GM12891 (cell line): ENCODE data around the gene TTC1.

ENCODE experiments used
- POLR2A ChIP-seq: IDR thresholded peaks from 2 replicates; pipeline ENCODE4 v1.6.1; 2011; ENCODE audit warnings: low read depth, low read length, control low read depth
- POLR2AphosphoS5 ChIP-seq: IDR thresholded peaks from 2 replicates; pipeline ENCODE4 v1.6.1; 2011; ENCODE audit warnings: low read depth, low read length, control low read depth

GRCh38 chr5:160064995-160065614 lies 56.2 kb downstream of the TTC1 start:
- TF ChIP-seq POLR2A: no peak
- TF ChIP-seq POLR2AphosphoS5: no peak
